Measurements from ENCODE around the gene CHMP1A. TPM values are rescaled to one million over a fixed set of nuclear protein-coding genes. Genes with fewer than 3 reads are reported as not detected.
"Not testable (repeated sequence)": the region's sequence is repeated elsewhere in the genome, so short reads cannot be mapped to it uniquely, and the experiment has no call there.

The CHMP1A gene
- polyA plus RNA-seq, 1 donor (not counting 4 experiments of a cell fraction or from before 2014, with no cell fraction given) = 64.1 TPM

GRCh38 chr16:89700100-89700648 is 42.7 kb upstream of the CHMP1A start:
- Histone ChIP-seq H3K36me3 (ENCODE audit: control insufficient read depth in 2 of 2, extremely low read depth in 1 of 2, insufficient read depth in 2 of 2, low read length in 2 of 2) (peaks cover 4 to 6% of the 10 kb centered on the region in 2 experiments), H2AFZ (ENCODE audit: control insufficient read depth, low read length) (no peak overlapping the region), H4K20me1 (ENCODE audit: control insufficient read depth, extremely low read depth, insufficient read depth, low read length) (no peaks in the 10 kb centered on the region), H3K4me3 (ENCODE audit: control insufficient read depth in 2 of 3, extremely low read depth in 1 of 3, insufficient read depth in 2 of 3, low read depth in 1 of 3, low read length in 3 of 3) (peak overlapping the region; percentile 63 to 82 (median 74)), H3K9me3 (ENCODE audit: control insufficient read depth, low read depth, low read length) (no peaks in the 10 kb centered on the region), H3K9me1 (ENCODE audit: control insufficient read depth, extremely low read depth, insufficient read depth, low read length) (no peaks in the 10 kb centered on the region), H3K79me2 (ENCODE audit: control insufficient read depth, insufficient read depth, low read length) (no peaks in the 10 kb centered on the region), H3K4me2 (ENCODE audit: control insufficient read depth, extremely low read depth, insufficient read depth, low read depth, low read length) (peak overlapping the region; percentile 87), H3K27ac (ENCODE audit: control insufficient read depth, insufficient read depth, low read length) (no peak overlapping the region), H3K4me1 (ENCODE audit: control insufficient read depth, extremely low read depth, insufficient read depth, low read length) (peaks cover 12% of the 10 kb centered on the region), H3K27me3 (ENCODE audit: control insufficient read depth, extremely low read depth, insufficient read depth, low read length) (no peaks in the 10 kb centered on the region), H3K9ac (ENCODE audit: control insufficient read depth, extremely low read depth, insufficient read depth, low read length) (peak overlapping the region; percentile 63)
- DNase-seq (ENCODE audit: low read depth, low spot score) = peak; percentile 92
- dilution Hi-C loops (cut with MboI; ENCODE audit: extremely low pct_ligation_motif_present, low sequenced_read_pairs) = no loop called here
- peak; percentile 67 for FAIRE-seq
- TF ChIP-seq EZH2 (IDR thresholded peaks at IDR 0.05; ENCODE audit: low read length) (no peak), CTCF (optimal IDR thresholded peaks at IDR 0.05 in 1 of 3, IDR thresholded peaks at IDR 0.05 in 1 of 3, conservative IDR thresholded peaks at IDR 0.05 in 1 of 3; ENCODE audit: extremely low read depth in 1 of 3, insufficient read depth in 2 of 3, low read length in 3 of 3) (peak; percentile 70 to 93 (median 78))

- peaks cover 12% of the 10 kb centered on the region for H3K4me1 ChIP-seq (ENCODE audit: control insufficient read depth, extremely low read depth, insufficient read depth, low read length)
- DNase-seq (ENCODE audit: low read depth, low spot score); H3K9me3 ChIP-seq (ENCODE audit: control insufficient read depth, low read depth, low read length); H3K27ac ChIP-seq (ENCODE audit: control insufficient read depth, insufficient read depth, low read length); dilution Hi-C loops (cut with MboI; ENCODE audit: extremely low pct_ligation_motif_present, low sequenced_read_pairs); H2AFZ ChIP-seq (ENCODE audit: control insufficient read depth, low read length); H3K9ac ChIP-seq (ENCODE audit: control insufficient read depth, extremely low read depth, insufficient read depth, low read length); FAIRE-seq; H3K27me3 ChIP-seq (ENCODE audit: control insufficient read depth, extremely low read depth, insufficient read depth, low read length); H4K20me1 ChIP-seq (ENCODE audit: control insufficient read depth, extremely low read depth, insufficient read depth, low read length); H3K79me2 ChIP-seq (ENCODE audit: control insufficient read depth, insufficient read depth, low read length); H3K9me1 ChIP-seq (ENCODE audit: control insufficient read depth, extremely low read depth, insufficient read depth, low read length); H3K36me3 ChIP-seq (ENCODE audit: control insufficient read depth in 2 of 2, extremely low read depth in 1 of 2, insufficient read depth in 2 of 2, low read length in 2 of 2): not testable (repeated sequence)
- H3K4me2 ChIP-seq (ENCODE audit: control insufficient read depth, extremely low read depth, insufficient read depth, low read depth, low read length) = peak overlapping the region; percentile 87
- peak overlapping the region in 1 of 3 experiments; percentile 57 for H3K4me3 ChIP-seq (ENCODE audit: control insufficient read depth in 2 of 3, extremely low read depth in 1 of 3, insufficient read depth in 2 of 3, low read depth in 1 of 3, low read length in 3 of 3)
Measured at GRCh38 chr16:89699629-89700099, 42.2 kb upstream of the CHMP1A start.

- H3K9me3 ChIP-seq (ENCODE audit: control insufficient read depth, low read depth, low read length); DNase-seq (ENCODE audit: low read depth, low spot score); FAIRE-seq; dilution Hi-C loops (cut with MboI; ENCODE audit: extremely low pct_ligation_motif_present, low sequenced_read_pairs); H3K9me1 ChIP-seq (ENCODE audit: control insufficient read depth, extremely low read depth, insufficient read depth, low read length); H3K4me2 ChIP-seq (ENCODE audit: control insufficient read depth, extremely low read depth, insufficient read depth, low read depth, low read length); H2AFZ ChIP-seq (ENCODE audit: control insufficient read depth, low read length); H4K20me1 ChIP-seq (ENCODE audit: control insufficient read depth, extremely low read depth, insufficient read depth, low read length); H3K79me2 ChIP-seq (ENCODE audit: control insufficient read depth, insufficient read depth, low read length); H3K9ac ChIP-seq (ENCODE audit: control insufficient read depth, extremely low read depth, insufficient read depth, low read length); H3K27me3 ChIP-seq (ENCODE audit: control insufficient read depth, extremely low read depth, insufficient read depth, low read length); H3K27ac ChIP-seq (ENCODE audit: control insufficient read depth, insufficient read depth, low read length); H3K4me3 ChIP-seq (ENCODE audit: control insufficient read depth in 2 of 3, extremely low read depth in 1 of 3, insufficient read depth in 2 of 3, low read depth in 1 of 3, low read length in 3 of 3): not testable (repeated sequence)
- H3K36me3 ChIP-seq (ENCODE audit: control insufficient read depth in 2 of 2, extremely low read depth in 1 of 2, insufficient read depth in 2 of 2, low read length in 2 of 2) = peaks cover 13% of the 10 kb centered on the region in 2 experiments
- H3K4me1 ChIP-seq (ENCODE audit: control insufficient read depth, extremely low read depth, insufficient read depth, low read length) = peaks cover 12% of the 10 kb centered on the region
Measured at GRCh38 chr16:89698717-89699116, 41.2 kb upstream of the CHMP1A start.
